ENCODE results near the gene PRICKLE2.

- TF ChIP-seq ZSCAN20 (CRISPR knock-in tag; IDR thresholded peaks at IDR 0.05) (no peak), MYC (IDR thresholded peaks at IDR 0.05; ENCODE audit: borderline replicate concordance, low read length) (no peak), CHD2 (IDR thresholded peaks at IDR 0.05; ENCODE audit: low read length, partially characterized antibody) (no peak), CTCF (IDR thresholded peaks at IDR 0.05) (no peak), PHF8 (IDR thresholded peaks at IDR 0.05; ENCODE audit: borderline replicate concordance, low read depth) (no peak), REST (IDR thresholded peaks at IDR 0.05) (no peak), MAX (IDR thresholded peaks at IDR 0.05) (no peak), ZFP36 (IDR thresholded peaks at IDR 0.05; ENCODE audit: borderline replicate concordance, partially characterized antibody) (no peak), BHLHE40 (IDR thresholded peaks at IDR 0.05; ENCODE audit: low read depth, low read length) (no peak)
Measured at GRCh38 chr3:64235605-64236004, 10.3 kb upstream of the PRICKLE2 start.
